C4-2B (cell line): ENCODE results near the gene GMPS.

Source experiments
- CTCF ChIP-seq: fragments of 450-650 bp; conservative IDR thresholded peaks from 2 replicates; pipeline ENCODE4 v1.5.1; 2017; ENCODE audit warnings: mild to moderate bottlenecking
- ZFX ChIP-seq: fragments of 450-650 bp; IDR thresholded peaks from 2 replicates; pipeline ENCODE4 v1.6.1; 2017

DNA sequence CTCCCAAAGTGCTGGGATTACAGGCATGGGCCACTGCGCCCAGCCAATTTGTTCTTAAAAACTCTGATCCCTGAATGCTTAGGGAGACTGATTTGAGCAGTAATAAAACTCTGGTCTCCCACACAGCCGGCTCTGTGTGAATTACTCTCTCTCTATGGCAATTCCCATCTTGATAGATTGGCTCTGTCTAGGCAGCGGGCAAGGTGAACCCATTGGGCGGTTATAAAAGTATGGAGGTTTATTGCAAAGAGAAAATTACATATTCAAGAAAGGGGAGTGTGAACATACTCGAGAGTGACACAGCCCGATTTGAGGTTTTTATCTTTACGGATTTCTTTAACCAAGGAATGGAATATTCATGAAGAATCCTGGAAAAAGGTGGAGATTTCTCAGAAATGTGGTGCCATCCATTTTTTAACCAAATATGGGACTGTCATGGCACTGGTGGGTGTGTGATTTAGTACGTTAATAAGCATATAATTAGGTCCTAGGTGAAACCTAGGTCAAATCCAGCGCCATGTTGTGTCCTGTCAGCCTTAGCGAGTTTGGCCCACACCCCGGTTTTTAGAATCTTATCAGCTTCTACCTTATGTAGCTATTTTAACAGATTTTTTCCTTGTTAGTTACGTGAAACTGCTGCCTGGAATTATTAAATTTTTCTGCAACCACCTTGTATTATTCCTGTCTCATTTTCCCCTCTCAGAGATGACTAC is 7.2 kb upstream of the GMPS start:
- TF ChIP-seq CTCF (no peak), ZFX (no peak)
